DOHH2 (cell line): Measurements from ENCODE around the gene KIF7.

Experiments
- H3F3A ChIP-seq: fragments of 200-600 bp; sonication (generic), shearing (Covaris generic); 2 replicates; pipeline ENCODE4 v1.6.0; 2016; ENCODE audit warnings: antibody characterized with exemption, mild to moderate bottlenecking; ENCODE audit not compliant: control insufficient read depth, insufficient read depth
- H3K27ac ChIP-seq: fragments of 200-600 bp; sonication (generic); 2 replicates; pipeline ENCODE4 v1.5.1; 2014; ENCODE audit warnings: low read depth, mild to moderate bottlenecking, low read length, moderate library complexity
- H3K27me3 ChIP-seq: fragments of 200-600 bp; sonication (generic); 2 replicates; pipeline ENCODE4 v1.6.1; 2014; ENCODE audit warnings: mild to moderate bottlenecking, low read length, mixed read lengths; ENCODE audit not compliant: control insufficient read depth
- H3K36me3 ChIP-seq: fragments of 200-600 bp; sonication (generic); 2 replicates; pipeline ENCODE4 v1.6.1; 2014; ENCODE audit warnings: mild to moderate bottlenecking, low read length, moderate library complexity, mixed read lengths; ENCODE audit not compliant: control insufficient read depth
- H3K4me1 ChIP-seq: fragments of 200-600 bp; sonication (generic); 2 replicates; pipeline ENCODE4 v1.6.1; 2014; ENCODE audit warnings: mild to moderate bottlenecking, low read length, mixed read lengths; ENCODE audit not compliant: control insufficient read depth
- H3K4me2 ChIP-seq: fragments of 200-600 bp; sonication (generic); 2 replicates; pipeline ENCODE4 v1.6.0; 2014; ENCODE audit warnings: mild to moderate bottlenecking, low read length, moderate library complexity
- H3K4me3 ChIP-seq: fragments of 200-600 bp; sonication (generic); 2 replicates; pipeline ENCODE4 v1.5.1; 2014; ENCODE audit warnings: mild to moderate bottlenecking, low read length, mixed read lengths
- H3K79me2 ChIP-seq: fragments of 200-600 bp; sonication (generic); 2 replicates; pipeline ENCODE4 v1.6.1; 2014; ENCODE audit warnings: mild to moderate bottlenecking, low read length, mixed read lengths; ENCODE audit not compliant: control insufficient read depth
- H3K9me2 ChIP-seq: fragments of 200-600 bp; sonication (generic); replicated peaks from 2 replicates; pipeline ENCODE4 v1.6.1; 2014; ENCODE audit warnings: mild to moderate bottlenecking, low read length, mixed read lengths; ENCODE audit not compliant: control insufficient read depth
- H3K9me3 ChIP-seq: fragments of 200-600 bp; sonication (generic); 2 replicates; pipeline ENCODE4 v1.6.1; 2014; ENCODE audit warnings: antibody characterized with exemption, low read length, mixed read lengths; ENCODE audit not compliant: control insufficient read depth, insufficient read depth
- H4K20me1 ChIP-seq: fragments of 200-600 bp; sonication (generic); 2 replicates; pipeline ENCODE4 v1.6.0; 2014; ENCODE audit warnings: low read depth, mild to moderate bottlenecking, antibody characterized with exemption, low read length, moderate library complexity; ENCODE audit not compliant: control insufficient read depth, insufficient read depth
- CTCF ChIP-seq: fragments of 200-600 bp; sonication (generic); IDR thresholded peaks from one replicate; pipeline ENCODE4 v1.5.1; 2014; ENCODE audit warnings: antibody characterized with exemption, mild to moderate bottlenecking, low read depth, low read length; ENCODE audit not compliant: poor library complexity, severe bottlenecking
- EZH2phosphoT487 ChIP-seq: fragments of 200-600 bp; sonication (generic); IDR thresholded peaks from 2 replicates; pipeline ENCODE4 v1.6.1; 2017; ENCODE audit warnings: borderline replicate concordance, mild to moderate bottlenecking, antibody characterized with exemption, low read length, moderate library complexity, mixed read lengths

Gene KIF7

GRCh38 chr15:89649716-89650115 is 5.6 kb downstream of the KIF7 start:
- Histone ChIP-seq H3K4me3 (no peak overlapping the region), H3K9me2 (no peaks in the 10 kb centered on the region), H3K27me3 (peaks cover 11% of the 10 kb centered on the region), H3K9me3 (no peaks in the 10 kb centered on the region), H3F3A (no peaks in the 10 kb centered on the region), H3K27ac (no peak overlapping the region), H3K4me2 (no peak overlapping the region), H3K79me2 (no peaks in the 10 kb centered on the region), H4K20me1 (no peaks in the 10 kb centered on the region), H3K4me1 (no peaks in the 10 kb centered on the region), H3K36me3 (no peaks in the 10 kb centered on the region)
- TF ChIP-seq CTCF (no peak), EZH2phosphoT487 (no peak)

GRCh38 chr15:89649013-89649625 is 6.1 kb downstream of the KIF7 start:
- TF ChIP-seq EZH2phosphoT487 (no peak), CTCF (no peak)
- H3K79me2 ChIP-seq, result no peaks in the 10 kb centered on the region
- peaks cover 5% of the 10 kb centered on the region; the same call in 1 of the 2 replicates for H3K27me3 ChIP-seq
- no peak overlapping the region for H3K27ac ChIP-seq
- H3K4me2 ChIP-seq, result no peak overlapping the region
- H3K4me1 ChIP-seq, result no peaks in the 10 kb centered on the region
- no peaks in the 10 kb centered on the region for H4K20me1 ChIP-seq
- H3K9me2 ChIP-seq, result no peaks in the 10 kb centered on the region
- no peak overlapping the region for H3K4me3 ChIP-seq
- no peaks in the 10 kb centered on the region for H3K9me3 ChIP-seq
- H3F3A ChIP-seq, result no peaks in the 10 kb centered on the region
- no peaks in the 10 kb centered on the region for H3K36me3 ChIP-seq

GRCh38 chr15:89648106-89649012 is 6.9 kb downstream of the KIF7 start:
- H4K20me1 ChIP-seq, result no peaks in the 10 kb centered on the region
- H3K4me3 ChIP-seq, result no peak overlapping the region
- TF ChIP-seq CTCF, result no peak
- H3K4me1 ChIP-seq, result no peaks in the 10 kb centered on the region
- H3K4me2 ChIP-seq, result no peak overlapping the region
- no peak overlapping the region for H3K27ac ChIP-seq
- no peaks in the 10 kb centered on the region for H3F3A ChIP-seq
- no peaks in the 10 kb centered on the region for H3K9me2 ChIP-seq
- H3K27me3 ChIP-seq, result peaks cover 3% of the 10 kb centered on the region; the same call in 1 of the 2 replicates
- no peaks in the 10 kb centered on the region for H3K36me3 ChIP-seq
- H3K79me2 ChIP-seq, result no peaks in the 10 kb centered on the region
- no peaks in the 10 kb centered on the region for H3K9me3 ChIP-seq
